Lower lobe of right lung (tissue), 2 donors: Measurements from ENCODE around the gene RNF14. TPM values are rescaled to one million over a fixed set of nuclear protein-coding genes. Genes with fewer than 3 reads are reported as not detected.
A peak's percentile ranks its signal among the peaks of the same experiment; 100 is the strongest.
"Not testable (repeated sequence)": the region's sequence is repeated elsewhere in the genome, so short reads cannot be mapped to it uniquely, and the experiment has no call there.

Source experiments
- ATAC-seq, 2 donors: fragments of 200-7000 bp; cut with Tn5 transposase; one replicate each; pipeline ENCODE4 v1.9.1; 2020 to 2022; ENCODE audit warnings: mild to moderate bottlenecking in 2 of 2, moderate library complexity in 2 of 2
- DNase-seq: peaks from one replicate; pipeline ENCODE4 v3.0.0-alpha.2; 2020
- H3K27ac ChIP-seq: fragments of 200-600 bp; one replicate; pipeline ENCODE4 v1.8.0; 2022
- H3K27me3 ChIP-seq: fragments of 200-600 bp; one replicate; pipeline ENCODE4 v1.8.0; 2022; ENCODE audit warnings: low read depth
- H3K36me3 ChIP-seq: fragments of 200-600 bp; one replicate; pipeline ENCODE4 v1.8.0; 2022; ENCODE audit warnings: mild to moderate bottlenecking
- H3K4me1 ChIP-seq: fragments of 200-600 bp; one replicate; pipeline ENCODE4 v1.8.0; 2022
- H3K4me3 ChIP-seq: fragments of 200-600 bp; one replicate; pipeline ENCODE4 v1.8.0; 2022; ENCODE audit warnings: mild to moderate bottlenecking
- H3K9me3 ChIP-seq: fragments of 200-600 bp; one replicate; pipeline ENCODE4 v1.8.0; 2022
- intact Hi-C: fragments of 100-400 bp; cut with DNase I; formaldehyde crosslinking; loops from one replicate; pipeline ENCODE4 v1.11.0; 2022
- long read RNA-seq: library from polyadenylated mRNA; unstranded; transcript quantifications from one replicate; pipeline ENCODE4 v2.0.0, GENCODE V29; 2021
- total RNA-seq: library from RNA; stranded (reverse); fragmentation: NEBNext Ultra II Directional; extraction: Animal tissue kit (Norgen Biotek cat#: 25700); gene quantifications from one replicate; pipeline ENCODE4 v1.2.1, GENCODE V29; 2021
- TF ChIP-seq, protein P1 (sequence below): fragments of 200-600 bp; IDR thresholded peaks from one replicate; pipeline ENCODE4 v1.8.0; 2022; ENCODE audit warnings: antibody characterized with exemption, mild to moderate bottlenecking
- donor health status: DM: no; HTN: yes; CAD: no; lungs with severe emphysema.

The RNF14 gene
- total RNA-seq: 47.1 TPM
- long read RNA-seq, full-length matches to known transcripts: 29 of 68 reads
- long read RNA-seq, partial matches to known transcripts: 11 of 68 reads
- long read RNA-seq, other reads (novel, unspliced or antisense): 28 of 68 reads

DNA sequence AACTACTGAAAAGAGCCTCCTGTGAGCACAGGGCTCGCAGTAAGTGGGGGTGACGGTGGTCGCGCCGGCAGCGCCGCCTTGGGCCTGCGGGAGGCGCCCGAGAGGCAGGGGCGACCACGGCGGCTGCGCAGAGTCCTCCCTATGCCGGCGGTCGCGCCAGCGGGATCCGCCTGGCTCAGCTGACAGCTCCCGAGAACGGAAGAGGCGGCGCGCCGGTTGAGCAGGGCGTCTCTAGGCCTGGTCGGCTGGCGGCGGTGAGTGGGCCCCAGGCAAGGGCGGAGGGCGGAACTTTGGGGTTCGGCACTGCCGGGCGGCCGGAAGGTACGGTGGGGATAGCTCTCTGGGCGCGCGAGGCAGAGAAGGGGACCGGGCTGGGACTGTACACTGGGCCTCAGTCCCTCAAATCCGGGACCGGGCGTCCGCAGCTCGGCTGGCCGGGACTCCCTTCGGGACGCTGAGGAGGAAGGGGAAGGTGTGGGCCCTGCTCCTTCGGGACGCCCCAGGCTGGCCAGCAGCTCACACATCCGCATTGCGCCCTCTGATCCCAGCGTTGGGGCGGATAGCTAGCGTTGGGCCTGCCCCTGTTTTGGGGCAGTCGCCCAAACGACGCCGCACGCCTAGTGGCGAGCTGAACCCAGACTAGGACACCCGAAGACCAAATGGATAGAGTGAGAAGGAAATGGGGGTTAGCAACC, at the start of gene RNF14:
Gene RNF14, plus strand, starts transcription at position 192 of the 695 bp plus-strand sequence. CDS start 4,484 bp downstream, outside the sequence.
- ATAC-seq (peak; percentile 99 to 100), DNase-seq (peak; percentile 98)
- Histone ChIP-seq H3K9me3 (no peaks in the 10 kb centered on the region), H3K36me3 (peaks cover 26% of the 10 kb centered on the region), H3K4me1 (peaks cover 22% of the 10 kb centered on the region), H3K4me3 (peak within 1 kb of the TSS; percentile 78), H3K27me3 (no peaks in the 10 kb centered on the region), H3K27ac (peak within 1 kb of the TSS; percentile 95)
- TF ChIP-seq, protein P1, sequence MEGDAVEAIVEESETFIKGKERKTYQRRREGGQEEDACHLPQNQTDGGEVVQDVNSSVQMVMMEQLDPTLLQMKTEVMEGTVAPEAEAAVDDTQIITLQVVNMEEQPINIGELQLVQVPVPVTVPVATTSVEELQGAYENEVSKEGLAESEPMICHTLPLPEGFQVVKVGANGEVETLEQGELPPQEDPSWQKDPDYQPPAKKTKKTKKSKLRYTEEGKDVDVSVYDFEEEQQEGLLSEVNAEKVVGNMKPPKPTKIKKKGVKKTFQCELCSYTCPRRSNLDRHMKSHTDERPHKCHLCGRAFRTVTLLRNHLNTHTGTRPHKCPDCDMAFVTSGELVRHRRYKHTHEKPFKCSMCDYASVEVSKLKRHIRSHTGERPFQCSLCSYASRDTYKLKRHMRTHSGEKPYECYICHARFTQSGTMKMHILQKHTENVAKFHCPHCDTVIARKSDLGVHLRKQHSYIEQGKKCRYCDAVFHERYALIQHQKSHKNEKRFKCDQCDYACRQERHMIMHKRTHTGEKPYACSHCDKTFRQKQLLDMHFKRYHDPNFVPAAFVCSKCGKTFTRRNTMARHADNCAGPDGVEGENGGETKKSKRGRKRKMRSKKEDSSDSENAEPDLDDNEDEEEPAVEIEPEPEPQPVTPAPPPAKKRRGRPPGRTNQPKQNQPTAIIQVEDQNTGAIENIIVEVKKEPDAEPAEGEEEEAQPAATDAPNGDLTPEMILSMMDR: peak; percentile 97
- intact Hi-C loops: no loop called here

- intact Hi-C loops: no loop called here
- no peak overlapping the region for H3K27ac ChIP-seq
- H3K4me1 ChIP-seq: peaks cover 11% of the 10 kb centered on the region
- no peak overlapping the region for H3K4me3 ChIP-seq
- TF ChIP-seq, protein P1: no peak
- no peaks in the 10 kb centered on the region for H3K36me3 ChIP-seq
- no peaks in the 10 kb centered on the region for H3K9me3 ChIP-seq
- ATAC-seq: no peak
- no peaks in the 10 kb centered on the region for H3K27me3 ChIP-seq
- DNase-seq: no peak
Observed at GRCh38 chr5:141919218-141920119, 49.4 kb upstream of the RNF14 start.

DNA sequence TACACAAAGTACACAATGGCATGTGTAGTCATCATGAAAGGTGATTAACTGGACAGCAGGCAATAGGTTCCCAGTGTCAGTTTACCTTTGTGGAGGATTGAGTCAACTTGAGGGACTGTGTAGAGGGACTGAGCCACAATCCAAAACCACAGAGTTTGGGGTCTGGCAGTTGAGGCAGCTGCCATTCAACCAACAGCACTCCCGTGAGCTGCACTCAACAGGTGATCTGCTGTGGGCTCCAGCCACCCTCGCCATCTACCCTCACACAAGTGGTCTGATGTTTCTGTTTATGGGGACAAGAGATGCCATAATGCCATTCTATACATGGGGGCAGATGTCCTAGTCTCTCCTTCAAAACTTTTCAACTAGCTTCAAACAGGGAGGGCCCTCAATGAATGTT, 48.1 kb upstream of the RNF14 start:
- Histone ChIP-seq H3K4me3 (no peak overlapping the region), H3K27ac (no peak overlapping the region), H3K27me3 (no peaks in the 10 kb centered on the region), H3K36me3 (peaks cover 11% of the 10 kb centered on the region), H3K9me3 (no peaks in the 10 kb centered on the region), H3K4me1 (peaks cover 23% of the 10 kb centered on the region)
- ATAC-seq (no peak), DNase-seq (no peak)
- intact Hi-C loops: no loop called here
- TF ChIP-seq, protein P1: no peak

DNA sequence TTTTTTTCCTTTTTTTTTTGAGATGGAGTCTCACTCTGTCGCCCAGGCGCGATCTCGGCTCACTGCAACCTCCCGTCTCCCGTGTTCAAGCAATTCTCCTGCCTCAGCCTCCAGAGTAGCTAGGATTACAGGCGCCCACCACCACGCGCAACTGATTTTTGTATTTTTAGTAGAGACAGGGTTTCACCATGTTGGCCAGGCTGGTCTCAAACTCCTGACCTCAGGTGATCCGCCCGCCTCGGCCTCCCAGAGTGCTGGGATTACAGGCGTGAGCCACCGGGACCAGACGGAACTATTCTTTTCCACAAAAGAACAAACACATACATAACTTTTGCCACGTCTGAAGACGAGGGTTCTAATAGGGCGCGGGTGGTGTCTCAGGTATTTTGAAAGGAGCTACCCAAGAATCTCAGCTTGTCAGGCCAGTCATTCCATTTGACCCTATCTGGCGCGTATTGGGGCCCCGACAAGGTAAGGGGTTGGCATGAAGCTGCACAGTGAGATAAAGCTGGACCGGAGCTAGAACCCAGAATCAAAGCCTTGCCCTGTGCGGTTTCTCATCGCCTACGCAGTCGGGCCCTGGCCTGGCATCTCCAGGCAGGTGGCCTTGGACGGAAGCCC, 46.0 kb upstream of the RNF14 start:
- Histone ChIP-seq H3K36me3 (peaks cover 32% of the 10 kb centered on the region), H3K4me3 (peak overlapping the region; percentile 86)

DNA sequence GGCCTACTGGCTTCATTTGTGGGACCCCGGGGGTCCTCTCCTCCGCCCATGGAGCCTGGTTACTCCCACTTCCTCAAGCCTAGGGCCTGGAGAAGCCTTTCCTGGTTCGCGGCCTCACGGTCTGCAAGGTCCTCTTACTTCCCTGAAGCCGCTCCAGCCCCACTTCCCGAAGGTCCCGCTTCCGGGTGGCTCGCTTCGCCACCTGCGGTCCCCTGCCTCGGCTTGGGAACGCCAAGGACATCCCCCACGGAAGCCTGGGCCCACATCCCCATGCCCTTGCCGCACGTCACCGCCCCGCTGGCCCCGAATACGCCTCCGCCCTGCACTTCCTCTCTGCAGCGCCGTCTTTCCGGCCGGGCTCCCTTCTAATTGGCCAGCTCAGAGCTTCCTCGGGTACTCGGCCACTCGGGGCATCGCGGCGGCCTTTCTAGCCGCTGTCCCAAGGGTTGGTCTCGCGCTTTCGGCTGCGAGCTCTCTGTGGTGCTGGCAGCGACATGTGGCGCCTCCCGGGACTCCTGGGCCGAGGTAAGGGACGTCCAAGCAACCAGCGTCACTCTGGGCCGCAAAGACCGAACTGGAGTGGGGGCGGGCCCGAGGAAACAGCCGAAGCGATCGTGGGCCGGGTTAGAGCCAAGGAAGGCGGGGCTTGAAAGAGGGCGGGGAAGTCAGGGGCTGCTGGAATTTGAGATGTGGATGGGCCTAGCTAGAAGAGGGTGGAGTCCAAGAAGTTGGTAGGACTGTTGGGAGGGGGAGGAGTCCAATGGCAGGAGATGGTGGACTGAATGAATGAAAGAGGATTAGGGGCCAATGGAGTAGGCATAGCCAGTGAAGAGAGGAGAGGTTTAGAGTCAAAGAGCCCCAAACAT, 45.2 kb upstream of the RNF14 start, which contains the start of gene DELE1:
Gene DELE1, plus strand, starts transcription at position 424 of the 866 bp plus-strand sequence. Its CDS starts 71 bp downstream, at position 495.
- TF ChIP-seq, protein P1: peak; percentile 8
- H3K27me3 ChIP-seq: no peaks in the 10 kb centered on the region
- intact Hi-C loops: no loop called here
- H3K36me3 ChIP-seq: peaks cover 40% of the 10 kb centered on the region
- no peaks in the 10 kb centered on the region for H3K9me3 ChIP-seq
- peaks cover 38% of the 10 kb centered on the region for H3K4me1 ChIP-seq
- peak within 1 kb of the TSS; percentile 99 for H3K27ac ChIP-seq
- peak within 1 kb of the TSS; percentile 86 for H3K4me3 ChIP-seq
- DNase-seq (peak; percentile 98), ATAC-seq (peak; percentile 99 to 100)

More for the DNA sequence above, 46.0 kb upstream of the RNF14 start:
- H3K4me1 ChIP-seq: peaks cover 31% of the 10 kb centered on the region
- DNase-seq, H3K27me3 ChIP-seq, intact Hi-C loops, H3K9me3 ChIP-seq: not testable (repeated sequence)
- peak in 1 of 2 donors; percentile 9 for ATAC-seq
- peak overlapping the region; percentile 99 for H3K27ac ChIP-seq
